H1 (cell line): Measurements from ENCODE around the gene TMEM250. TPM values are rescaled to one million over a fixed set of nuclear protein-coding genes. Genes with fewer than 3 reads are reported as not detected.
A peak's percentile ranks its signal among the peaks of the same experiment; 100 is the strongest.

Experiments used
- CTCF ChIA-PET: fragments of 300-600 bp; sonication (Branson Sonifier 250); formaldehyde crosslinking; loops from one replicate; lab custom pipeline; 2021; ENCODE audit not compliant: partially characterized antibody; lab: Charles Lee
- POLR2A ChIA-PET: fragments of 300-600 bp; sonication (Branson Sonifier 250); formaldehyde crosslinking; loops from one replicate; lab custom pipeline; 2021; ENCODE audit warnings: inconsistent platforms; ENCODE audit not compliant: partially characterized antibody; lab: Charles Lee
- DNase-seq, 2 experiments: peaks; one replicate each; pipeline versions ENCODE4 v3.0.0 to v3.0.0-alpha.2; 2010 to 2022; ENCODE audit warnings: low spot score in 2 of 2, low read depth in 1 of 2, mixed read lengths in 1 of 2
- FAIRE-seq: peaks from 2 replicates; lab custom pipeline; 2011; peaks lifted over from hg19 to GRCh38; lab: Jason Lieb, UNC
- H2AFZ ChIP-seq: 2 replicates; pipeline ENCODE4 v1.8.1; 2012; ENCODE audit warnings: low read length, inconsistent platforms
- H2AK5ac ChIP-seq: 2 replicates; pipeline ENCODE4 v1.6.1; 2013; ENCODE audit warnings: low read depth, low read length
- H2BK120ac ChIP-seq: replicated peaks from 2 replicates; pipeline ENCODE3; 2013; ENCODE audit warnings: low read depth, low read length, inconsistent platforms
- H2BK12ac ChIP-seq: 2 replicates; pipeline ENCODE4 v1.6.1; 2013; ENCODE audit warnings: low read depth, low read length
- H2BK15ac ChIP-seq: 2 replicates; pipeline ENCODE4 v1.6.1; 2013; ENCODE audit warnings: low read length
- H2BK20ac ChIP-seq: 2 replicates; pipeline ENCODE4 v1.6.1; 2013; ENCODE audit warnings: low read length
- H2BK5ac ChIP-seq: 2 replicates; pipeline ENCODE4 v1.6.1; 2013; ENCODE audit warnings: low read depth, low read length
- H3K14ac ChIP-seq: 2 replicates; pipeline ENCODE4 v1.6.1; 2013; ENCODE audit warnings: inconsistent platforms; ENCODE audit not compliant: insufficient read length
- H3K18ac ChIP-seq: 2 replicates; pipeline ENCODE4 v1.6.1; 2013; ENCODE audit warnings: low read length; ENCODE audit errors: extremely low read depth
- H3K23ac ChIP-seq: 2 replicates; pipeline ENCODE4 v1.6.1; 2013; ENCODE audit warnings: inconsistent platforms; ENCODE audit not compliant: insufficient read length
- H3K23me2 ChIP-seq: 2 replicates; pipeline ENCODE4 v1.6.1; 2013; ENCODE audit warnings: low read depth, low read length
- H3K27ac ChIP-seq: 2 replicates; pipeline ENCODE4 v1.6.1; 2011; ENCODE audit warnings: low read depth, low read length, inconsistent platforms
- H3K27me3 ChIP-seq, 4 experiments: replicated peaks in 1 of 4; 1 replicate in 1 of 4; 2 replicates in 3 of 4; pipeline versions ENCODE4 v1.6.1 to v1.8.1; 2011 to 2013; ENCODE audit warnings: low read length in 3 of 4, mild to moderate bottlenecking in 3 of 4, inconsistent platforms in 2 of 4, mixed read lengths in 2 of 4, moderate library complexity in 1 of 4; ENCODE audit not compliant: control insufficient read depth in 3 of 4, insufficient read depth in 3 of 4; ENCODE audit errors: extremely low read depth in 1 of 4
- H3K36me3 ChIP-seq, 4 experiments: 2 replicates each; pipeline versions ENCODE4 v1.6.1 to v1.8.1; 2011 to 2013; ENCODE audit warnings: mild to moderate bottlenecking in 4 of 4, low read length in 3 of 4, moderate library complexity in 2 of 4, control low read depth in 1 of 4, inconsistent platforms in 1 of 4; ENCODE audit not compliant: insufficient read depth in 4 of 4, control insufficient read depth in 2 of 4
- H3K4ac ChIP-seq: replicated peaks from 2 replicates; pipeline ENCODE3; 2013; ENCODE audit warnings: low read length, low read depth, mixed read lengths, inconsistent platforms; ENCODE audit not compliant: insufficient read length
- H3K4me1 ChIP-seq, 4 experiments: replicated peaks in 1 of 4; 1 replicate in 1 of 4; 2 replicates in 3 of 4; pipeline versions ENCODE4 v1.6.1 to v1.8.1; 2011 to 2013; ENCODE audit warnings: low read length in 3 of 4, inconsistent platforms in 2 of 4, mixed read lengths in 1 of 4; ENCODE audit not compliant: insufficient read depth in 4 of 4, control insufficient read depth in 3 of 4
- H3K4me2 ChIP-seq, 2 experiments: 2 replicates each; pipeline versions ENCODE4 v1.6.1 to v1.8.1; 2011 to 2013; ENCODE audit warnings: low read depth in 2 of 2, low read length in 2 of 2, control low read depth in 1 of 2, inconsistent platforms in 1 of 2, mild to moderate bottlenecking in 1 of 2; ENCODE audit not compliant: insufficient read depth in 1 of 2
- H3K4me3 ChIP-seq, 4 experiments: fragments of 200-600, 300-600 bp in 1 of 4; sonication (generic), shearing (Covaris generic), sonication (Bioruptor Twin) in 1 of 4; 2 replicates each; pipeline versions ENCODE4 v1.5.1 to v1.8.1; 2011 to 2016; ENCODE audit warnings: low read length in 4 of 4, low read depth in 3 of 4, control low read depth in 2 of 4, inconsistent platforms in 2 of 4, mild to moderate bottlenecking in 2 of 4, mixed read lengths in 1 of 4, moderate library complexity in 1 of 4; ENCODE audit not compliant: insufficient read depth in 2 of 4; ENCODE audit errors: extremely low read depth in 1 of 4
- H3K56ac ChIP-seq: replicated peaks from 2 replicates; pipeline ENCODE3; 2013; ENCODE audit warnings: low read depth, mild to moderate bottlenecking, mixed read lengths, low read length, inconsistent platforms; ENCODE audit not compliant: insufficient read length
- H3K79me1 ChIP-seq: 2 replicates; pipeline ENCODE4 v1.6.1; 2013; ENCODE audit warnings: low read depth, low read length, control low read depth
- H3K79me2 ChIP-seq, 2 experiments: 2 replicates each; pipeline versions ENCODE4 v1.6.1 to v1.8.1; 2012 to 2013; ENCODE audit warnings: low read length in 2 of 2, mild to moderate bottlenecking in 2 of 2, inconsistent platforms in 1 of 2; ENCODE audit not compliant: insufficient read depth in 2 of 2, control insufficient read depth in 1 of 2
- H3K9ac ChIP-seq, 4 experiments: replicated peaks in 1 of 4; 1 replicate in 1 of 4; 2 replicates in 3 of 4; pipeline versions ENCODE4 v1.6.1 to v1.8.1; 2011 to 2013; ENCODE audit warnings: low read depth in 3 of 4, low read length in 3 of 4, control low read depth in 2 of 4, mild to moderate bottlenecking in 2 of 4, moderate library complexity in 2 of 4, inconsistent platforms in 1 of 4; ENCODE audit errors: extremely low read depth in 1 of 4
- H3K9me3 ChIP-seq, 2 experiments: 2 replicates each; pipeline versions ENCODE4 v1.6.1 to v1.8.1; 2012 to 2013; ENCODE audit warnings: mild to moderate bottlenecking in 2 of 2, moderate library complexity in 2 of 2, control low read depth in 1 of 2, inconsistent platforms in 1 of 2, low read depth in 1 of 2, low read length in 1 of 2, mixed read lengths in 1 of 2; ENCODE audit not compliant: insufficient read depth in 2 of 2
- H4K20me1 ChIP-seq, 2 experiments: replicated peaks in 1 of 2; 2 replicates each; pipeline versions ENCODE3 to v1.8.1; 2011 to 2013; ENCODE audit warnings: inconsistent platforms in 2 of 2, low read length in 2 of 2, mild to moderate bottlenecking in 1 of 2; ENCODE audit not compliant: insufficient read depth in 2 of 2, control insufficient read depth in 1 of 2
- H4K5ac ChIP-seq: 2 replicates; pipeline ENCODE4 v1.6.1; 2013; ENCODE audit warnings: low read length, low read depth, mixed read lengths, inconsistent platforms; ENCODE audit not compliant: insufficient read length
- H4K8ac ChIP-seq: 2 replicates; pipeline ENCODE4 v1.8.0; 2013; ENCODE audit warnings: mild to moderate bottlenecking, moderate library complexity, low read length, inconsistent platforms; ENCODE audit not compliant: insufficient read depth; ENCODE audit errors: extremely low read depth
- H4K91ac ChIP-seq: replicated peaks from 2 replicates; pipeline ENCODE3; 2013; ENCODE audit warnings: low read length, mixed read lengths, inconsistent platforms; ENCODE audit not compliant: insufficient read length
- NANOG ChIP-seq: IDR thresholded peaks from 2 replicates; pipeline ENCODE4 v1.6.1; 2011; ENCODE audit warnings: low read length, low read depth, mild to moderate bottlenecking, inconsistent platforms; ENCODE audit not compliant: insufficient read depth, poor library complexity, severe bottlenecking
- WGBS, 2 experiments: shearing (Covaris generic) in 1 of 2; methylation state at CpG; one replicate each; pipeline versions ENCODE4 v1.1.6 to v1.1.7; 2013 to 2015; ENCODE audit warnings: low lambda C conversion rate in 2 of 2, mixed read lengths in 2 of 2, inconsistent platforms in 1 of 2, low coverage in 1 of 2, missing lambda C conversion rate in 1 of 2; ENCODE audit not compliant: insufficient replicate concordance in 2 of 2, insufficient coverage in 1 of 2, insufficient read length in 1 of 2; ENCODE audit errors: extremely low coverage in 1 of 2, missing lambda C conversion rate in 1 of 2; 5-methylcytosine and 5-hydroxymethylcytosine counted together
- polyA plus RNA-seq, 7 experiments: library from polyadenylated mRNA; depleted of rRNA in 3 of 7; stranded (reverse) in 5 of 7; unstranded in 2 of 7; fragments of >200 nt in 5 of 7; fragments of 200-250 nt in 2 of 7; gene quantifications; 1 replicate in 5 of 7; 2 replicates in 1 of 7; 4 replicates in 1 of 7; pipeline versions ENCODE4 v1.2.1 to v1.2.3, GENCODE V29; 2011 to 2013; ENCODE audit warnings: missing spikeins in 2 of 7, mixed read lengths in 2 of 7
- total RNA-seq: library from RNA; stranded (reverse); fragmentation: NEBNext Ultra II Directional; extraction: Animal tissue kit (Norgen Biotek cat#: 25700); gene quantifications from 2 replicates; pipeline ENCODE4 v1.2.1, GENCODE V29; 2021

TMEM250 gene
- total and polyA plus RNA-seq, 2 of the 8 experiments (the other 6 are each of a cell fraction or from before 2014, with no cell fraction given), result 22.3 to 34.9 TPM

GRCh38 chr9:136124976-136125692 lies 6.5 kb upstream of the TMEM250 start:
- no peak overlapping the region for H3K27ac ChIP-seq
- WGBS, 2 experiments, result 88% methylated on average over 2 of the region's 2 CpGs; no CpG with 5 or more reads in 1 of the 2 experiments
- H2BK12ac ChIP-seq, result no peak overlapping the region
- no peak overlapping the region for H3K4me3 ChIP-seq
- H4K20me1 ChIP-seq, result peaks cover 0 to 5% of the 10 kb centered on the region in 2 experiments
- H2BK20ac ChIP-seq, result no peak overlapping the region
- no peak overlapping the region for H3K14ac ChIP-seq
- no peak overlapping the region for H4K91ac ChIP-seq
- H3K27me3 ChIP-seq, result no peaks in the 10 kb centered on the region
- no peak for DNase-seq
- peaks cover 0 to 3% (median 0%) of the 10 kb centered on the region in 4 experiments; a peak in 2 of 7 replicates for H3K4me1 ChIP-seq
- peak; percentile 36 for FAIRE-seq
- peaks cover 9% of the 10 kb centered on the region; the same call in 1 of the 2 replicates for H3K23me2 ChIP-seq
- H3K79me2 ChIP-seq, result no peaks in the 10 kb centered on the region
- no peak overlapping the region for H3K23ac ChIP-seq
- TF ChIP-seq NANOG, result no peak
- H3K18ac ChIP-seq, result no peak overlapping the region
- no peak overlapping the region for H2BK5ac ChIP-seq
- no peak overlapping the region for H3K9ac ChIP-seq
- no peaks in the 10 kb centered on the region for H3K9me3 ChIP-seq
- H3K4me2 ChIP-seq, result no peak overlapping the region
- H2BK15ac ChIP-seq, result peak overlapping the region; percentile 81; the same call in 1 of the 2 replicates
- POLR2A ChIA-PET, result no interaction called here
- H2AFZ ChIP-seq, result no peak overlapping the region
- no peak overlapping the region for H2AK5ac ChIP-seq
- H3K4ac ChIP-seq, result no peak overlapping the region
- H4K5ac ChIP-seq, result no peak overlapping the region
- no peak overlapping the region for H2BK120ac ChIP-seq
- H3K79me1 ChIP-seq, result no peaks in the 10 kb centered on the region
- no peak overlapping the region; the same call in 1 of the 2 replicates for H4K8ac ChIP-seq
- no peaks in the 10 kb centered on the region; a peak in 1 of 8 replicates for H3K36me3 ChIP-seq
- CTCF ChIA-PET, result interaction anchor here (1.6 to 6.2 kb wide), 3 partner anchors 14 to 157 kb away, joined by 4 to 98 read pairs (median 5); no protein-coding TSS in a partner anchor
- no peak overlapping the region for H3K56ac ChIP-seq
